Activated T-cell treated with anti-CD3 and anti-CD28 coated beads for 48 hours (primary cell): Measurements from ENCODE around the gene BTBD9.
"Not testable (repeated sequence)": the region's sequence is repeated elsewhere in the genome, so short reads cannot be mapped to it uniquely, and the experiment has no call there.

Experiments
- DNase-seq: peaks from one replicate; pipeline ENCODE4 v3.0.0-alpha.2; 2020; ENCODE audit warnings: low read depth

The BTBD9 gene

DNA sequence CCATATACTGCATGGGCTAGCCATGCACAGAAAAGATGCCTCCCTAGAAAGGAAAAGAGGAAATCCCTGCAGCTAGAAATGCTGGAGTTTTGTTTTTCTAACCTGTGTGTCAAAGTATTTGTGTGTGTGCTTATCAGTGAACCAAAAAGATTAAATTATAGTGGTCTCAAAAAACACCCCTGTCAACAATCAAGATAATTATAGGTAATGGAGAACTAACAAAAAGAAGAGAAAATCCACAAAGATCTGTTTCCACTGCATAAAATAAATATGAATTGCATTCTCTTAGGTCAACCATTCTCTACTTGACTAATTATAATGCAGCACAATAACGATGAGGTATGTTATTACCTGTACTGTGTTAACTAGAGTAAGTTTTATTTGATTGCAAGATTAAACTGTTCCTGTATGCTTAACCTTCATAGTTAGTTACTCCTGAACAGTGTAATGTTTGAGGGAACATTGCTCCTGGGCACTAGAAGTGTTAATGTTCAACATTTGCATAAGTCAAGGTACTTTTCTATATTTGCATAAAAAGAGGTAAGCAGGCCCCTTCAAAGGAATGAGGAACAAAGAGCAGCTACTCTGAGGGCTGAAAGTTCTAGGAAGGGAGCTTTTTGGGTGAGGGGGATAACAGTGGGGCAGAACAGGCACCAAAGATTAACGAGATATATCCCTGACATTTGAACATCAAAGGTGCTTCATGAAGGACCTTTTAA lies 212.1 kb downstream of the BTBD9 start:
- DNase-seq = no peak

DNA sequence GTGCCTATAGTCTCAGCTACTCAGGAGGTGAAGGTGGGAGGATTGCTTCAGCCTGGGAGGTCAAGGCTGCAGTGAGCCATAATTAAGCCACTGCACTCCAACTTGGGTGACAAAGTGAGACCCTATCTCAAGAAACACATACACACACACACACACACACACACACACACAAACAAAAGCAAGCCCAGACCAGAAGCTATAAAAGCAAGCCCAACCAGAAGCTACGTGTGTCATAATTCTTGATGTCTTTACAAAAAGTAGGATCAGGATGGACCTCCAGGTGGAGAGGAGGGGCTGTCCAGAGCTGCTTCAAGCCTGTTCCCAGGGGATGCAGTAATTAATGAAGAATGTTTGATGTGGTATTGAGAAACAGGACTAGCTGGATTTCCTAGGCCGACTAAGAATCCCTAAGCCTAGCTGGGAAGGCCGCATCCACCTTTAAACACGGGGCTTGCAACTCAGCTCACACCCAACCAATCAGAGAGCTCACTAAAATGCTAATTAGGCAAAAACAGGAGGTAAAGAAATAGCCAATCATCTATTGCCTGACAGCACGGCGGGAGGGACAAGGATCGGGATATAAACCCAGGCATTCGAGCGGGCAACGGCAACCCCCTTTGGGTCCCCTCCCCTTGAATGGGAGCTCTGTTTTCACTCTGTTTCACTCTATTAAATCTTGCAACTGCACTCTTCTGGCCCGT lies 213.8 kb downstream of the BTBD9 start:
- not testable (repeated sequence) for DNase-seq

DNA sequence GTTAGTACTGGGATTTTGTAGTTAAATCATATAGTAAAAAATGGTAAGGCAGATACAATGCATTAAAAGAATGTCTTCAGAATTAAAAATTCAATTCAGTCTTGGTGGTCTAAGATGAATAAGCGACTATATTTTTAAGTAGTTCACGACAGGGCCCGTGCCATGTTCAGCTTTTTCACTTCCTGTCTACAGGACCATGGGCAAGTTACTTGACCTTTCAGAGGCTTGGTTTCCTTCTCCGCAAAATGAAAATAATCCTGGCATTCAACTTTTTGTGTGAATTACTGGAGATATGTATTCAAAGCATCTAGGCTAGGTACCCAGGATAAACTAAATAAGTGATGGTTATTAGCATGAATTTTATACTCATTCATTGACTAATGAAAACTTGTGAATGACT lies 216.0 kb downstream of the BTBD9 start:
- no peak for DNase-seq

DNA sequence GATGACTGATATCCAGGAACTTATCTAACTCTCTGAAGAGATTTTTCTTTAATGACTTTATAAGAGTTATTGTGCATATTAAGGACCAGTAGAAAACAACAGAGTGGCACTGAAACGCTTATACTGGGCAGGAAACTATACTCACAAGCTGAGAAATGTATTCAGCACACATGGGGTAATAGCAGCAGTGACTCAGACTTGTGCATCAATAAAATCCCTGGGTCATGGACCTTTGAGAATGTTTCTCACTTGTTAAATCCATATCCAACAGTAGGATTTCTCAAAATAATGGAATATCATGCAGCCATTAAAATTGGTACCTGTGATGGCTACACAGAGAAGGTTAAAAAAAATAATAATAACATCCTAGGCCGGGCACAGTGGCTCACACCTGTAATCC lies 219.5 kb downstream of the BTBD9 start:
- DNase-seq = no peak

DNA sequence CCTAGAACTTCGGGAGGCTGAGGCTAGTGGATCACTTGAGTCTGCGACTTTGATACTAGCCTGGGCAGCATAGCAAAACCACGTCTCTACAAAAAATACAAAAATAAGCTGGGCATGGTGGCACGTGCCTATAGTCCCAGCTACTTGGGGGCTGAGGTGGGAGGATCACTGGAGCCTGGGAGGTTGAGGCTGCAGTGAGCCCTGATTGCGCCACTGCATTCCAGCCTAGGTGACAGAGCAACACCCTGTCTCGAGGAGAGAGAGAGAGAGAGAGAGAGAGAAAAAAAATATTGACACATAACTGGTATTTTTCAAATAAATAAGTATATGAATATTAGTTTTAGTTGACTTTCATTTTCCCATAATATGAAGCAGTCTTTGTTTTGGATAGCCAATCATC lies 222.2 kb downstream of the BTBD9 start:
- DNase-seq = no peak

DNA sequence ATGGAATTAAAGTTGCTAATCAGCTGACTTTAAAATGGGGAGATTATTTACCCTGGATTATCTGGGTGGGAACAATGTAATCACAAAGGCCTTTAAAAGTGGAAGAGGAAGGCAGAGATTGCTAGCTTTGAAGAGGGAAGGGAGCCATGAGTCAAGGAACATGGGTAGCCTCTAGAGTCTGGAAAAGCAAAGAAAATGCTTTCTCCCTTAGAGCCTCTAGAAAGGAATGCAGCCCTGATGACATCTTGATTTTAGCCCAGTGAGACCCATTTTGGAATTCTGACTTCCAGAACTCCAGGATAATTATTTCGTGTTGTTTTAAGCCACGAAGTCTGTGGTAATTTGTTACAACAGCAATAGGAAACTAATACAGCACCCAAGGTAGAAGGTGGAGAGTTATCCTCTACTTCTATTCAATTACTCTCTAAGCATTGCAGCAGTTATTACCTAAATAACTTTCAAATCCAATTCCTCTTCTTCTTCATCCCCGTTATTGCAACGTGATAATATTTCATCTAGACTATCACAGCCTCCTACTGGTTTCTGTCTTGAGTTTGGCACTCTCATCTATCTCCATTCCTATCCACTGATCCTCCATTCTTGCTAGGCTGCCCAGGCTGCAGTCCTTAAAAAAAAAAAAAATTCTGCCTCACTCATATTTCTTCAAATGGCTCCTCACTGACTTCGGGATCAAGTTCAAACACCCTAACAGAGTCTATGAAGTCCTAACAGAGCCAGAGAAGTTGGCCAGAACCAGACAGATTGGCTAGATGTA lies 224.3 kb downstream of the BTBD9 start:
- no peak for DNase-seq

DNA sequence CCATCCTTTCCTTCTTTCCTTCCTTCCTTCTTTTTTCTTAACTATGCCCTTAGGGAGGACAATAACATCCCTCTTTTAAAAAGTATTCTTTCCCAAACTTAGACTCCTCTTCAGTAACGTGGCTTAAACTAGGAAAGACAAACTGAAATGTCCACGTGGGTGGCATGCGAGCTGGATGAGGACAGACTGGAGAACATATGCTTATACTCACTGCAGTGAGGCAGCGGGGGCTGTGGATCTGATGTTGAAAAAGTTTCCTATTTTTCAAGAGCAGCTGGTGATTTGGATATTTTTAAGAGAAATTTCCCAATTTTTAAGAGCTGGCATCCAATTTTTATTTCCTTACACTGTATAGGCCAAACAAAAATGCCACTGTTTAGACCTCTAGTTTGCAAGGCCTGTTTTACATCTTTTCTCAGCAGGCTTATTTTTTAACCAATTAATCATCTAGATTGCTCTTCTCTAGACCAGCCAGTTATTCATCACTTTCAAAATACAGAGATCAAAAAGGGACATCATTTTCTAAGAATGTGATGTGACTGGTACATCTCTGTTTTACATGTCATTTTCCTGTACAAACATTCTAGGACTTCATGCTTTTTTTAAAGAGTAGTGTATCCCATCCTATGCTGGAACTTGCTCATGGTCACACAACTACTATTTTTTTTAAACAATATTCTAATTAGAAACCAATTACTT lies 226.5 kb downstream of the BTBD9 start:
- DNase-seq = no peak

DNA sequence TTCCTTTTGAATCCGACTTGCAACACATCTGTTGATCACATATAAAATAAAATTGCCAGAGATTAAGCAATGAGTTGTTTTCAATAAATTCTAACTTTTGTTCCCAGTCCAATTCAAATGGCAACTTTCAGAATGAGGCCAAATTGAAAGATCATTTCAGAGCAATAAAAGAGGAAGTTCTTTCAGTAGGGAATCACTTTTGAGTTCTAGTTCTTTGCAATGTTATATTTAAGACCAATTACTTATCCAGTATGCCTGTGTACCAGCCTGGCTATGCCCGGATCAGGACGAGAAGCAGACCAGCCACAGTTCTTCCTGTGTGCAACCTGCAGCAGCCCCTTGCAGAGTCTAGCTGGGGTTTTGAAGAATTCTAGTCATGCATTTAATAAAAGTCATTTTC lies 232.5 kb downstream of the BTBD9 start:
- no peak for DNase-seq

DNA sequence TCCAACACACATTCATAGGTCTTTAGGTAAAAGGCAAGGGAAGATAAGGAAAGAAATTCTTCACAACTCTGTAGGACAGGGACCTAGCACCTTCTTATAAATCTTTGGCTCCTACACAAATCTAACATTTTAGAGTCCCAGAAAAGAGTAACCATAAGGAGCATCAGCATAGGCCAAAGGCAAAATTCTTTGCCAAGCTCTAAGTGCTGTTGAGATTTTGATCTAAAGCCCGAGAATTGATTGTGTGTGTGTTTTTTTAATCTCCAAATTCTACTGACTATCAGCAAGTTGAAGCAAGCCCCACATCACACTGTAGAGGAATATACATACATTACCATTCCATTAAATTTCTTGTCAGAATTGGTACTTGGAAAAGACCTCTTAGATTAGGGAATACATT lies 233.6 kb downstream of the BTBD9 start:
- no peak for DNase-seq

DNA sequence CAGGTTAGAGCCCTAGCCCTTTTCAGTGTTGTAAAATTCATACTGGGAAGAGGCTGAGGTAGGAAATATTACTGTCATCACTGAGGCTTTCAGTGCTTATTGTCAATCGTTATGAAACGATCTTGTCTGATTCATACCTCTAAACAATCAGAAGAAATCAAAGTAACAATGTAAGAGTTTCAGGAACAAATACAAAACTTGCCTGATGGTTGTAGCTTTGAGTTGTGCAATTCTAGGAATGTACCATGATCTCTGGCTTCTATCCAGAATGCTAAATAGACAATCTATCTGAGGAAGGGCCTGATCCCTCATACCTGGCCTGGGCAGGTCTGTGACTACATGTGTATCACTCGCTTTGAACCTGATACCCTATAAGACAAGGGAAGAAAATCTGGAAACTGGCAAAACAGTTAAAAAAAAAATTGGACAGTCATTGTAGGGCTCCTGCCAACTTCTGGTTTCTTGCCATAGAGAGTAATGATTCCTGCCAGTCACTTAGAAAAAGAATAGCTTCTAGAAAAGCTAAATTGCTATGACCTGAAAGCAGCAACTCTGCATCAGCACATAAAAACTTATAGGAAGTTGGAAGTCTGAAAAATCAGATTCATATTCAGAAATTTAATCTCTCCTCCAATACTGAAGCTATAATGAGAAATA lies 234.7 kb downstream of the BTBD9 start:
- no peak for DNase-seq

DNA sequence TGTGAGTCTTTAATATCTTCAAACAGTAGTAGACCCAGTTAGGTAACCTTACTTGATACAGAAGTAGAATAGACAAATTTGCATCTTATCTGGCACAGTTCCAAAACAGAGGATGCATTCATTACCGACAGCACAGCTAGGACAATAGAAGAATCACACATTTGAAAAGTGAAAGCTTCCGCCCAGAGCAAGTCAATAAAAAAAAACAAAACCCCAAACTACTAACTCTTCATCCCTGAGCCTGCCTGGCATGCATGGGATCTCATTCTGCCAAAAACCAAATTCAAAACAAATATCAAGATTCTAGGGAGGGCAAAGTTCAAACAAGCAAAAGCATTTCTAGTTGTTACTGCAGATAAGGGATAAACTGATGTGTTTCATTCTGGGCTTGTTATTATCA lies 235.4 kb downstream of the BTBD9 start:
- no peak for DNase-seq

DNA sequence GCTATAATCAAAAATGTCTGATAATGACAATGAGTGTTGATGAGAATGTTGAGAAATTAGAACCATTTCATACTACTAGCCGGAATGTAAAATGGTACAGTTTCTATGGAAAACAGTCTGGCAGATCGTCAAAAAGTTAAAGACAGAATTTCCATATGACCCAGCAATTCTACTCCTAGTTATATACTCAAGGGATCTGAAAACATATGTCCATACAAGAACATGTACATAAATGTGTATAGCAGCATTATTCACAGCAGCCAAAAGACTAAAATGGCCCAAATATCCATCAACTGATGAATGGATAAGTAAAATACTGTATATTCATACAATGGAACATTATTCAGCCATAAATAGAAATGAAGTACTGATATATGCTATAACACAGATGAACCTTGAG lies 236.2 kb downstream of the BTBD9 start:
- no peak for DNase-seq

DNA sequence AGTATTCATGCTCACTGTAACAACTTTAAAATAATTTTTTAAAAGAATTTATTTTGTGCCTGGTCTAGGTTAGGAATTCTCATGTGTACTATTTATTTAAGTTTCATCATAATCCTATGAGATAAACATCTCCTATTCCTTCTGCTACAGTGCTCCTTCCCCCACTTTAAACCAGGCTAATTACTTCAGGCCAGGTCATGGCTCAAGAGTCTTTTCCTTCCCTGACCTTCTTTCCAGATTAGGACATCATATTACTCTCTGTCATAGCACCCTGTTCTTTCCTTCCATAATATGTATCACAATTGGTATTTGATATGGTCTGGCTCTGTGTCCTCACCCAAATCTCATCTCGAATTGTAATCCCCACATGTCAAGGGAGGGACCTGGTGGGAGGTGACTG lies 239.0 kb downstream of the BTBD9 start:
- no peak for DNase-seq

DNA sequence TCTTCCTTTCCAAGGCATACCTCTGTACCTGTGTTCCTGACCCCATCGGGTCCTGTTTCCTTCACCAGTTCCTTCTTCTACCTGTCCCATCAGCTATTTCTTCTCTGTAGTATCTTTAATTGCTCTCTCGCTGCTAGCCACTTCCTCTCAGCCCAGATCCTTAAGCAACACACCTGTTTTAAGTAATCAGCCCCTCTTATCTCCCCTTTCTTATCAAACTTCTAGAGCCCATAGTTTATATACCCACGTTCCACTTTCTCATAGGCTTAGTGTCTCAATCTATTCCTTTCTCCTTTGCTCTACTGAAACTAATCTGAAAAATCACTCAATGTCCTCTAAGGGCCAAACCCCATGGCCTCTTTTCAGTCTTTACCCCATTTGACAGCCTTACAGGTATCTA lies 239.6 kb downstream of the BTBD9 start:
- DNase-seq = no peak

DNA sequence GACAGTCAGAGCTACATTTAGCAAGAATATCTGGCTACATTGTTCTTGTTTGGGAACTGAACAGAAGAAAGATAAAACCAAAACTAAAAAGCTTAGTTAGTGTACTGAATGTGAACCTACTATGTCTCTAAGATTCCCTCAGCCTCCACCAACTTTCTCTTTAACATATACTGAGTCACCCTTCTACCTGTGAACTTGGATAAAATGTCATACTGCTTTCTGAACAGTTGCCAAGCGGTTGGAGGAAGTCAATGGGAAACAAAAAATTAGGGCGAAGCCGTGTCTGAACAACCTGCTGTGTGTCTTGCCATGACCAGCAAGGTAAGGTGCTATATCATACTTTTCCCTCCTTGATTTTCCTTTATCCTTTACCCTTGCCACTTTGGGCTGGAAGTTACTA lies 243.5 kb downstream of the BTBD9 start:
- DNase-seq = no peak

DNA sequence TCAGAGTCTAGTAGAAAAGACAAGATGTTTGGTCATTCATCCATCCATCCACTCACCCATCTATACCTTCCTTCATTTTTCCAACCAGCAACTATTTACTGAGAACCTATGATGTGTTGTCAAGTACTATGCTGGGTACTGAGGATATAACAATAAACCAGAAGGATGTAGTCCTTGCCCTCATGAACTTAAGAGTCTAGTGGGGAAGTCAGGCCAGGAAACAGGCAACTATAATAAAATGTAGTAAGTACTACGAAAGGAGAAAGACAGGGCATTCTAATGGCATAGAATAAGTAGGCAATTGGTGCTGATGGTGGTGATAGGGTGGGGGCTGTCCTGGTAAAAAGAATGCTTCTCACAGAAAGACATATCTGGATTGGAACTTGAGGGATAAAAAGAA lies 245.7 kb downstream of the BTBD9 start:
- no peak for DNase-seq

DNA sequence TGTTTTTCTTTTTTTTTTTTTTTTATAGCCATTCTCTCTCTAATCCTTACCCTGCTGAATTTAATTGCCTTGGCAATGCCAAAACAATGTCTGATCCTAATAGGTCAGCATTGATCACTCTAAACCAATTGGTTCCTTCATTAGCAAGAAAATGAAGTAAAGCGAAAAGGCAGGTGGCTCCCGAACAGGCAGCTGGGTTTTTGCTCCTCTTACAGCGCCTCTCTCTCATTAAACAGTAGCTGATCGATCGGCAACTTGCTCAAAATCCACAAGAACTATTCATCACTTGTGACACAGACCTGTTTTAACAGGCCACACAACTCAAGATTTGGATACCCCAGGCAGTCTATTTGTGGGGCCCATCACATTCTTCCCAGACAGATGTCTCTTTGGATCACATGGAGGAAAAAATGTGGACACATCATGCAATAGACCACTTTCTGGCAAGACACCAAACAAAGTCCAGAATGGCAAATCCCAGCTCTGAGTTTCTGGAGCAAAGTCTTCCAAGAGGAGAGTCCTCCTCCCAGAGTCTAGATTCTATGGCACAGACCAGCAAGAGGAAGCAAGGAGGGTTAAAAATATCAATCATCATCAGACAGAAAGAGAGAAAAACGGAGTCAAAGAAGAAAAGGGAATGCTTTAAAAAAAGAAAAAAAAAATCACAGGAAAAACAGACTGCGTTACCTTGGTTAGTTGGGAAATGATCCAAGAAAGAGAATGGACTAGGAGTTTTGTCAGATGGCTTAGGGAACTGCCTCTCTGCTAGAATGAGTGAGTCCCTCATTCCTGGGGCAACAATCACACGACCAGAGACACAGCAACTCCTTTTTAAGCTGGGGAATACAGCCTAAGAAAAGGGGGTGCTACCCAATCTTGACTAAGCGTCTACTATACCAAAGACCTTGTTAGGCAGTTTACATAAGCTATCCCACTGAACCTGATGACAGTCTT lies 247.8 kb downstream of the BTBD9 start:
- DNase-seq = no peak

DNA sequence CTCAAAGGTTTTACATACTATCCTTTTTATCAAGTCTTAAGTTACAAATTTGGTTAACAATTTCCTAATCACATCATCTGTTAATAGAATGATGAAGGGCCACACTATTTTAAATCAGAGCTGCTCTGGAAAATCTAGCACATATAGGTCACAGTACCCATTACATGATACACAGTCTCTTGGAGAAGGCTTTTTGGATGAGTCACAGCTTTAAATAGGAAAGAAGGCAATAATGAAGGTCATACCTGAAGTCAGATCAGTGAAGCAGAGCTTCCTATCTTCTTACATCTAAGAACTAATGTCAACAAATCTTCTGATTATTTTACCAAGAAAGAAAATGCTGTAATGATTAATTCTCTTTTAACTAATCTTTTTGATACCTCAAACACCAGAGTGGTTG lies 248.5 kb downstream of the BTBD9 start:
- no peak for DNase-seq

DNA sequence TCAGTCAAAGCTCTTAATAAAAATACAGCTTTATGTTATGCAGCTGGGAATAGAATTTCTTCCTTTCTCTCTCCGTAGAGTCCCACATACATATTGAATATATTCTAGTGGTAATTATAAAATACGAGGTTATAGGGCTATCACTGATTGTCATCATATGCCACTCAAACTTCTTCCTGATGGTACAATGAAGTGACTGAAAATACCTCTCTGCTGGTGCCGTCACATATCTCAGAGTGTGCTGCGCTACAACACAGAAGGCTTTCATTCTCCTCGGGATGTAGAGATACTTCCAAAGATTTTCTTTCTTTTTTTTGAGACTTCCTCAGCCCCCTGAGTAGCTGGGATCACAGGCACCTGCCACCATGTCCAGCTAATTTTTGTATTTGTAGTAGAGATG lies 249.9 kb downstream of the BTBD9 start:
- DNase-seq = no peak

DNA sequence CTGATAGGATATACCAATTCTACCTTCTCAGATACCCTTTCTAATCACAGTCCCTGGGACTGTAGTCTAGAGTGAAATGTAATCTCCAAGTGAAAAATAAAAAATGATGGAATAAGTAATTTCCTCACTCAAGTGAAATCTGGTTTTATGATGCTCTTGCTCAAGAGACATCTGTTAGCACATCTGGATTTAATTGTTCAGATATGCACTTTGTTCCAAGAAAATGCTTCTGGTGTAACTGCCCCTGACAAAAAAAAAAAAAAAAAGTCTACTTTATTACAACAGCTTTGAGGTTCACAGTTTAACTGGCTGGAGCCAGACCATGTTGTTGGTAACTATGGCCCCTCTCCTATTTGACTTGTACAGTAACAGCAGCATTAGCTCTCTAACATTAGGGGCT lies 251.8 kb downstream of the BTBD9 start:
- DNase-seq = no peak

DNA sequence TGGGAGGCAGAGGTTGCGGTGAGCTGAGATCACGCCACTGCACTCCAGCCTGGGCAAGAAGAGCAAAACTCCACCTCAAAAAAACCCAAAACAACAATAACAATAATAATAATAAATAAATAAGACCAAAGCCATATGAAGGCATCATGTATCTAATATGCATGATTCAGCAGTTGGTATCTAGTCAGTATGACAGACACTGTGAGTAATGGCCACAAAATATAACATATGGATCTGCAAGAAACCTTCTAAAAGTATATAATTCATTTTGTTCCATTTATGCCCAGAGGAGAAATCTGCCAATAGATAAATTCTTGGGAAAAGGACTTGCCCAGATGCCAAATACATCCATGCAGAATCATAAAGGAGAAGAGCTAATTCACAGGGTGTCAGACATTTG lies 252.3 kb downstream of the BTBD9 start:
- no peak for DNase-seq
